Measurements from ENCODE around the gene POU6F2.

- no peak for TF ChIP-seq CTCF (conservative IDR thresholded peaks at IDR 0.05; ENCODE audit: low read length)
- TF ChIP-seq EZH2phosphoT487 (IDR thresholded peaks at IDR 0.05; ENCODE audit: borderline replicate concordance) = no peak
These were observed 378.0 kb downstream of the POU6F2 start for GRCh38 chr7:39355664-39356063.

All from Loucy (cell line).